ENCODE measurements around the gene TMEM271.

Gene TMEM271

GRCh38 chr4:534101-534575 is 42.0 kb downstream of the TMEM271 start:
- DNase-seq (ENCODE audit: low read depth in 2 of 3, low spot score in 2 of 3) = no peak

- DNase-seq (ENCODE audit: low read depth in 2 of 3, low spot score in 2 of 3) = no peak
These were observed 42.6 kb downstream of the TMEM271 start for GRCh38 chr4:533318-534100.

- DNase-seq (ENCODE audit: low read depth in 2 of 3, low spot score in 2 of 3) = no peak
These were observed 43.3 kb downstream of the TMEM271 start for GRCh38 chr4:532588-533317.

GRCh38 chr4:531721-532565 is 44.2 kb downstream of the TMEM271 start:
- DNase-seq (ENCODE audit: low read depth in 2 of 3, low spot score in 2 of 3) = no peak

GRCh38 chr4:531076-531475 is 45.0 kb downstream of the TMEM271 start:
- DNase-seq (ENCODE audit: low read depth in 2 of 3, low spot score in 2 of 3) = no peak

GRCh38 chr4:530017-530781 is 45.9 kb downstream of the TMEM271 start:
- no peak for DNase-seq (ENCODE audit: low read depth in 2 of 3, low spot score in 2 of 3)

- no peak for DNase-seq (ENCODE audit: low read depth in 2 of 3, low spot score in 2 of 3)
These were observed 46.5 kb downstream of the TMEM271 start for GRCh38 chr4:529563-529962.

- DNase-seq (ENCODE audit: low read depth in 2 of 3, low spot score in 2 of 3) = no peak
These were observed 47.3 kb downstream of the TMEM271 start for GRCh38 chr4:528835-529234.

- no peak for DNase-seq (ENCODE audit: low read depth in 2 of 3, low spot score in 2 of 3)
These were observed 47.8 kb downstream of the TMEM271 start for GRCh38 chr4:528296-528695.

GRCh38 chr4:526971-527460 is 49.1 kb downstream of the TMEM271 start:
- DNase-seq (ENCODE audit: low read depth in 2 of 3, low spot score in 2 of 3) = no peak

GRCh38 chr4:526189-526909 is 49.7 kb downstream of the TMEM271 start:
- DNase-seq (ENCODE audit: low read depth in 2 of 3, low spot score in 2 of 3) = no peak

GRCh38 chr4:525660-526059 is 50.4 kb downstream of the TMEM271 start:
- no peak for DNase-seq (ENCODE audit: low read depth in 2 of 3, low spot score in 2 of 3)

GRCh38 chr4:524196-524595 is 51.9 kb downstream of the TMEM271 start:
- DNase-seq (ENCODE audit: low read depth in 2 of 3, low spot score in 2 of 3) = no peak
